ENCODE results near the gene TMEM184B.

DNA sequence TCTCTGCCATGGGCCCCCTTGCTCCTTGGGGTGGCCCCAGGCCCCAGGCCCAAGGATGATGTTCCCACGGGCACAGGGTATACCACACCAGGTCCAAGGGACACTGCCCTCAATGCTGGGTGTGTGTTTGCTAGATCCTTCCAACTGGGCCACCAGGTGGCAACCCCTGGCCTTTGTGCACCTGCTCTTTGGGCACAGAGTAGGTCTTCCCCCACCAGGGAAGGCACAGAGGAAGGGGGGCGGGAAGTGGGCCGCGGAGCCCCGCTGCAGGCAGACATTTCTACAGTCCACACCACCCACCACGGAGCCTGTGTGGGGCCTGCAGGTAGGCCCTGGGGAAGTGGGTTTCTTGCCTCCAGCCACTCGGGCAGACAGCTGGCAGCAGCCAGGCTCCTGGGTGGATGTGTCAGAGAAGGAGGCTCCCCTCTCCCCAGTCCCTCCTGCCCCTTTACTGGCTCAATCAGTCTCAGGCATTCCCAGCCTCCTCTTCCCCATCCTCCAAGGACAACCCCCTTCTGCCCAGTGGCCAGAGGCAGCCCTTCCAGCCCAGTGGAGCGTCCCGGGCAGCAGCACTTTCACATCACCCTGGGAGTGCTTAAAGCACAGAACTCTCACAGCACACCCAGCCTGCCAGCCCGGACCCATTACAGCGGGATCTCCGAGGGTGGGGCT lies 49.4 kb downstream of the TMEM184B start:
- TF ChIP-seq OSR1 (CRISPR knock-in tag; IDR thresholded peaks at IDR 0.05) (no peak), ZFP3 (CRISPR knock-in tag; IDR thresholded peaks at IDR 0.05) (no peak), TCF4 (CRISPR knock-in tag; IDR thresholded peaks at IDR 0.05; ENCODE audit: borderline replicate concordance) (no peak), ESRRG (CRISPR knock-in tag; IDR thresholded peaks at IDR 0.05) (no peak), ZC3H10 (CRISPR knock-in tag; IDR thresholded peaks at IDR 0.05) (no peak), ISL1 (CRISPR knock-in tag; IDR thresholded peaks at IDR 0.05) (no peak)
- TF ChIP-seq, protein P1, sequence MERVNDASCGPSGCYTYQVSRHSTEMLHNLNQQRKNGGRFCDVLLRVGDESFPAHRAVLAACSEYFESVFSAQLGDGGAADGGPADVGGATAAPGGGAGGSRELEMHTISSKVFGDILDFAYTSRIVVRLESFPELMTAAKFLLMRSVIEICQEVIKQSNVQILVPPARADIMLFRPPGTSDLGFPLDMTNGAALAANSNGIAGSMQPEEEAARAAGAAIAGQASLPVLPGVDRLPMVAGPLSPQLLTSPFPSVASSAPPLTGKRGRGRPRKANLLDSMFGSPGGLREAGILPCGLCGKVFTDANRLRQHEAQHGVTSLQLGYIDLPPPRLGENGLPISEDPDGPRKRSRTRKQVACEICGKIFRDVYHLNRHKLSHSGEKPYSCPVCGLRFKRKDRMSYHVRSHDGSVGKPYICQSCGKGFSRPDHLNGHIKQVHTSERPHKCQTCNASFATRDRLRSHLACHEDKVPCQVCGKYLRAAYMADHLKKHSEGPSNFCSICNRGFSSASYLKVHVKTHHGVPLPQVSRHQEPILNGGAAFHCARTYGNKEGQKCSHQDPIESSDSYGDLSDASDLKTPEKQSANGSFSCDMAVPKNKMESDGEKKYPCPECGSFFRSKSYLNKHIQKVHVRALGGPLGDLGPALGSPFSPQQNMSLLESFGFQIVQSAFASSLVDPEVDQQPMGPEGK (CRISPR knock-in tag; IDR thresholded peaks at IDR 0.05; ENCODE audit: borderline replicate concordance): no peak
- TF ChIP-seq, protein P2, sequence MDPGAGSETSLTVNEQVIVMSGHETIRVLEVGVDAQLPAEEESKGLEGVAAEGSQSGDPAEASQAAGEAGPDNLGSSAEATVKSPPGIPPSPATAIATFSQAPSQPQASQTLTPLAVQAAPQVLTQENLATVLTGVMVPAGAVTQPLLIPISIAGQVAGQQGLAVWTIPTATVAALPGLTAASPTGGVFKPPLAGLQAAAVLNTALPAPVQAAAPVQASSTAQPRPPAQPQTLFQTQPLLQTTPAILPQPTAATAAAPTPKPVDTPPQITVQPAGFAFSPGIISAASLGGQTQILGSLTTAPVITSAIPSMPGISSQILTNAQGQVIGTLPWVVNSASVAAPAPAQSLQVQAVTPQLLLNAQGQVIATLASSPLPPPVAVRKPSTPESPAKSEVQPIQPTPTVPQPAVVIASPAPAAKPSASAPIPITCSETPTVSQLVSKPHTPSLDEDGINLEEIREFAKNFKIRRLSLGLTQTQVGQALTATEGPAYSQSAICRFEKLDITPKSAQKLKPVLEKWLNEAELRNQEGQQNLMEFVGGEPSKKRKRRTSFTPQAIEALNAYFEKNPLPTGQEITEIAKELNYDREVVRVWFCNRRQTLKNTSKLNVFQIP (CRISPR knock-in tag; IDR thresholded peaks at IDR 0.05; ENCODE audit: borderline replicate concordance, low read depth): no peak
- TF ChIP-seq, protein P3, sequence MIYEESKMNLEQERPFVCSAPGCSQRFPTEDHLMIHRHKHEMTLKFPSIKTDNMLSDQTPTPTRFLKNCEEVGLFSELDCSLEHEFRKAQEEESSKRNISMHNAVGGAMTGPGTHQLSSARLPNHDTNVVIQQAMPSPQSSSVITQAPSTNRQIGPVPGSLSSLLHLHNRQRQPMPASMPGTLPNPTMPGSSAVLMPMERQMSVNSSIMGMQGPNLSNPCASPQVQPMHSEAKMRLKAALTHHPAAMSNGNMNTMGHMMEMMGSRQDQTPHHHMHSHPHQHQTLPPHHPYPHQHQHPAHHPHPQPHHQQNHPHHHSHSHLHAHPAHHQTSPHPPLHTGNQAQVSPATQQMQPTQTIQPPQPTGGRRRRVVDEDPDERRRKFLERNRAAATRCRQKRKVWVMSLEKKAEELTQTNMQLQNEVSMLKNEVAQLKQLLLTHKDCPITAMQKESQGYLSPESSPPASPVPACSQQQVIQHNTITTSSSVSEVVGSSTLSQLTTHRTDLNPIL (CRISPR knock-in tag; IDR thresholded peaks at IDR 0.05; ENCODE audit: low read depth): no peak
